Mammary epithelial cell (primary cell): Measurements from ENCODE around the gene KIF18A.

Source experiments
- CTCF ChIP-seq, 2 donors: IDR thresholded peaks in 1 of 2; conservative IDR thresholded peaks in 1 of 2; 2 replicates each; pipeline ENCODE4 v1.5.1; 2011 to 2012; ENCODE audit warnings: inconsistent platforms in 2 of 2, low read length in 2 of 2, mild to moderate bottlenecking in 2 of 2, control low read depth in 1 of 2, low read depth in 1 of 2; ENCODE audit not compliant: insufficient read depth in 1 of 2; ENCODE audit errors: extremely low read depth in 1 of 2
- EZH2 ChIP-seq: IDR thresholded peaks from 2 replicates; pipeline ENCODE4 v1.6.1; 2012; ENCODE audit warnings: low read length, inconsistent platforms, borderline replicate concordance

- TF ChIP-seq CTCF (conservative IDR thresholded peaks at IDR 0.05 in 1 of 2, IDR thresholded peaks at IDR 0.05 in 1 of 2; ENCODE audit: extremely low read depth in 1 of 2, insufficient read depth in 1 of 2, low read depth in 1 of 2, low read length in 2 of 2) (no peak), EZH2 (no peak)
Measured at GRCh38 chr11:28071305-28071704, 36.7 kb downstream of the KIF18A start.
